Stomach smooth muscle (tissue), 2 donors: ENCODE results near the gene LRCOL1.

ENCODE experiments used
- H3K27ac ChIP-seq: one replicate; pipeline ENCODE4 v1.7.0; 2013; ENCODE audit warnings: mild to moderate bottlenecking, low read length, inconsistent platforms
- H3K27me3 ChIP-seq, 2 donors: one replicate each; pipeline ENCODE4 v1.7.0; 2013; ENCODE audit warnings: low read length in 2 of 2; ENCODE audit not compliant: insufficient read depth in 2 of 2, control insufficient read depth in 1 of 2
- H3K36me3 ChIP-seq, 2 donors: one replicate each; pipeline ENCODE4 v1.7.0; 2013; ENCODE audit warnings: low read length in 2 of 2; ENCODE audit not compliant: control insufficient read depth in 2 of 2, insufficient read depth in 2 of 2
- H3K4me1 ChIP-seq: one replicate; pipeline ENCODE4 v1.7.0; 2013; ENCODE audit warnings: low read length; ENCODE audit not compliant: control insufficient read depth, insufficient read depth
- H3K4me3 ChIP-seq, 2 donors: one replicate each; pipeline ENCODE4 v1.7.0; 2013; ENCODE audit warnings: low read length in 2 of 2
- H3K9ac ChIP-seq, 2 donors: one replicate each; pipeline ENCODE4 v1.7.0; 2013; ENCODE audit warnings: low read length in 2 of 2, mild to moderate bottlenecking in 1 of 2
- H3K9me3 ChIP-seq, 2 donors: one replicate each; pipeline ENCODE4 v1.7.0; 2013; ENCODE audit warnings: low read length in 2 of 2; ENCODE audit not compliant: control insufficient read depth in 2 of 2
- donor health status: healthy.
- donor health status: Pancreatic carcinoma.

The LRCOL1 gene

DNA sequence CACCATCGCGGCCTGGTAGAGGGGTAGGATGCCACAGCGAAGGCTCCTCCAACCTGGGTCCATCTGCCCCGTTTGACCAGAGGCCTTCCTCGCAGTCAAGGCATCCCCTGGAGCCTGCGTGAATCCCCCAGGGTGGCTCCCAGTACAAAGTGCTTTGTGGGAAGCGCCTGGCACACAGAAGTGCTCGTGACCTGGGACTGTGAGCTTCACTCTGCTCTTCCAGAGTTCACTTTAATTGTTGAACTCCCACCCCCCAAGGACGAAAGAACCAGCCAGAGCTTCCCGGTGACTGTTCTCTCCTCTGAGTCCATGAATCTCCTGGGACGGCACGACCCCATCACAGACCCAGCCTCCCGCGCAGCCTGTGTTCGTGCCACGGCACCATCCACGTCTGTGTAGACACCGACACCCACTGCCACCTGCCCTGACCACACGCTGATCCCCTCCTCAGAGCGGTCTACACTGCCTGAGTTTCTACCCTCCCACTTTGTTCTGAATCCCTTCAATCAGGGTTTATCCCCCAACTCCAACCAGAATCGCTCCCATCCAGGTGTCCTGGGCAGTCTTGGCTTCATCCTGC is 24.1 kb upstream of the LRCOL1 start:
- Histone ChIP-seq H3K9ac (no peak overlapping the region), H3K27ac (no peak overlapping the region), H3K4me3 (no peak overlapping the region), H3K9me3 (no peaks in the 10 kb centered on the region), H3K36me3 (peaks cover 37 to 58% of the 10 kb centered on the region in 2 donors), H3K4me1 (peaks cover 2% of the 10 kb centered on the region), H3K27me3 (no peaks in the 10 kb centered on the region)

DNA sequence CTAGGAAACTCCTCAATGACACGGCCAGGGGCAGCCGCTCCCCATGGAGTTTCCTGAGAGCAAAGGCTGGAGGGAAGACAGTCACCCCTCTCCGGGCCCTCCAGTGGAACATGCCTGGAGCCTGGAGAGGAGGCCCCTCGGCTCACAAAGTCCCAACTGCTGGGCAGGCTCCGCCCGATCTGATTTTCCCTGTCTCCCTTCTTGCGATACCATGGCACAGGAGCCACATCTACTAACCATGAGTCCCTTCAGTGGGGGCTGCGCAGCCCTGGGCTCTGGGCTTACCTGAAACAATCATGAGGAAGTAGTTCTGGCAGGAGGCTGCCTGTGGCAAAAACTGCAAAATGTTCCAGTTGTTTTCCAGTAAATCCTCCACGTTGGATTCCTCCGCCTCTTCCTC is 23.5 kb upstream of the LRCOL1 start:
- Histone ChIP-seq H3K36me3 (peaks cover 39 to 60% of the 10 kb centered on the region in 2 donors), H3K27me3 (no peaks in the 10 kb centered on the region), H3K4me3 (no peak overlapping the region), H3K9ac (no peak overlapping the region), H3K27ac (no peak overlapping the region), H3K9me3 (no peaks in the 10 kb centered on the region), H3K4me1 (peaks cover under 1% of the 10 kb centered on the region)

DNA sequence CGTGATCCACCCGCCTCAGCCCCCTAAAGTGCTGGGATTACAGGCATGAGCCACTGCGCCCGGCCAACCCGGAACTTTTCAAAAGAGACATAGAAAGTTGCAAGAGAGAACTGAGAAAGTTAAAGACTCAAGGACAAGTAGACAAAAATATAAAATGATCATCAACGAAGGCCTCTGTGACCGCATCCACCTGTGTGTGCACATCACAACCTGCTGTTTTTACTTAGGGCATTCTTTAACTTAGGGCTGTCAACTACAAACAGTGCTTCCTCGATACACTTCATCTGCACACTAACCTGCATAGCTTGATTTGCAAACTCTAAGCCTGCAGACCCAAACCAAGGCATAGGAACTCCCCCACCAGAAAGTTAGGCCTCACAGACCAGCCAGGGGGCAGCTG is 23.0 kb upstream of the LRCOL1 start:
- H3K36me3 ChIP-seq: peaks cover 36 to 57% of the 10 kb centered on the region in 2 donors
- H3K9ac ChIP-seq: no peak overlapping the region
- H3K4me1 ChIP-seq: no peaks in the 10 kb centered on the region
- H3K27me3 ChIP-seq: no peaks in the 10 kb centered on the region
- no peak overlapping the region for H3K27ac ChIP-seq
- H3K9me3 ChIP-seq: no peaks in the 10 kb centered on the region
- H3K4me3 ChIP-seq: no peak overlapping the region

GRCh38 chr12:132632521-132633228 is 22.3 kb upstream of the LRCOL1 start:
- H3K9ac ChIP-seq: no peak overlapping the region
- no peaks in the 10 kb centered on the region for H3K27me3 ChIP-seq
- no peak overlapping the region for H3K27ac ChIP-seq
- H3K4me3 ChIP-seq: no peak overlapping the region
- no peaks in the 10 kb centered on the region for H3K9me3 ChIP-seq
- H3K4me1 ChIP-seq: no peaks in the 10 kb centered on the region
- peaks cover 35 to 54% of the 10 kb centered on the region in 2 donors for H3K36me3 ChIP-seq

GRCh38 chr12:132631666-132632065 is 21.3 kb upstream of the LRCOL1 start:
- Histone ChIP-seq H3K4me1 (no peaks in the 10 kb centered on the region), H3K27ac (no peak overlapping the region), H3K9ac (no peak overlapping the region), H3K9me3 (no peaks in the 10 kb centered on the region), H3K27me3 (no peaks in the 10 kb centered on the region), H3K4me3 (no peak overlapping the region), H3K36me3 (peaks cover 31 to 50% of the 10 kb centered on the region in 2 donors)

GRCh38 chr12:132630672-132631071 is 20.3 kb upstream of the LRCOL1 start:
- Histone ChIP-seq H3K9ac (no peak overlapping the region), H3K27ac (no peak overlapping the region), H3K4me1 (no peaks in the 10 kb centered on the region), H3K9me3 (no peaks in the 10 kb centered on the region), H3K27me3 (no peaks in the 10 kb centered on the region), H3K36me3 (peaks cover 29 to 44% of the 10 kb centered on the region in 2 donors), H3K4me3 (no peak overlapping the region)

- no peaks in the 10 kb centered on the region for H3K27me3 ChIP-seq
- no peaks in the 10 kb centered on the region for H3K4me1 ChIP-seq
- no peaks in the 10 kb centered on the region for H3K9me3 ChIP-seq
- no peak overlapping the region for H3K9ac ChIP-seq
- no peak overlapping the region for H3K27ac ChIP-seq
- H3K4me3 ChIP-seq: no peak overlapping the region
- peaks cover 23 to 45% of the 10 kb centered on the region in 2 donors for H3K36me3 ChIP-seq
These were observed 18.9 kb upstream of the LRCOL1 start for GRCh38 chr12:132629330-132629729.

DNA sequence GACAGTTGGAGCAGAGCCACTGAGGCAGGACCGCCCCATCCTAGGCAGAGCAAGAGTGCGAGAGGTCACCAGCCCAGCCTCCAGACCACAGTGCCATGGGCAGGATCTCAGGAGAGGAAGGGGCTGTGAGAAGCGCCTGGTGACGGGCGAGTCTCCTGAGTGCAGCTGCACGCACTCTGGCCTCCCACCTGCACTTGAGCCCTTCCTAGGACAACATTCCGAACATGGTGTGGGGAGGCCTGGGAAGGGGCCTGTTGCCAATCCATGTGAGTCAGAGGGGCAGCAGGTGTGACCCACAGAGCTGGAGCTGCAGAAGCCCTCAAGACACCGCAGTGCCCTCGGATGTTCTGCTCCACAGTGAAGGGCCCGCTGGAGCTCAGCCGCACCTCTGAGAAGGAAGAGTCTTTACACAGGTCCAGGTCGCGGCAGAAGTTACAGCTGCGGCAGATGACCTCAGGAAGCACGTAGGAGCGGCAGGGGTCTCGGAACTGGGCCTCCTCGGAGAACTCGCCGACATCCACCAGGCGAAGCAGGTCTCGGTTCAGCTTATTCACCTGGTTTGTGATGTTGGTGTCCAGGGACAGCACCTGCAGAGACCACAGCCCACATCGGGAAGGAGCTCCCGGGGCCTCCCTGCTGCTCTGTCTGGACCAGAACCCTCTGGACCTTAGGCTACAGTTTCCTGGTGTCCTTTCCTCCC is 15.5 kb upstream of the LRCOL1 start:
- H3K27ac ChIP-seq: no peak overlapping the region
- H3K4me1 ChIP-seq: peaks cover 18% of the 10 kb centered on the region
- H3K9ac ChIP-seq: no peak overlapping the region
- H3K27me3 ChIP-seq: no peaks in the 10 kb centered on the region
- peaks cover 5 to 21% of the 10 kb centered on the region in 2 donors for H3K36me3 ChIP-seq
- no peaks in the 10 kb centered on the region for H3K9me3 ChIP-seq
- H3K4me3 ChIP-seq: no peak overlapping the region

DNA sequence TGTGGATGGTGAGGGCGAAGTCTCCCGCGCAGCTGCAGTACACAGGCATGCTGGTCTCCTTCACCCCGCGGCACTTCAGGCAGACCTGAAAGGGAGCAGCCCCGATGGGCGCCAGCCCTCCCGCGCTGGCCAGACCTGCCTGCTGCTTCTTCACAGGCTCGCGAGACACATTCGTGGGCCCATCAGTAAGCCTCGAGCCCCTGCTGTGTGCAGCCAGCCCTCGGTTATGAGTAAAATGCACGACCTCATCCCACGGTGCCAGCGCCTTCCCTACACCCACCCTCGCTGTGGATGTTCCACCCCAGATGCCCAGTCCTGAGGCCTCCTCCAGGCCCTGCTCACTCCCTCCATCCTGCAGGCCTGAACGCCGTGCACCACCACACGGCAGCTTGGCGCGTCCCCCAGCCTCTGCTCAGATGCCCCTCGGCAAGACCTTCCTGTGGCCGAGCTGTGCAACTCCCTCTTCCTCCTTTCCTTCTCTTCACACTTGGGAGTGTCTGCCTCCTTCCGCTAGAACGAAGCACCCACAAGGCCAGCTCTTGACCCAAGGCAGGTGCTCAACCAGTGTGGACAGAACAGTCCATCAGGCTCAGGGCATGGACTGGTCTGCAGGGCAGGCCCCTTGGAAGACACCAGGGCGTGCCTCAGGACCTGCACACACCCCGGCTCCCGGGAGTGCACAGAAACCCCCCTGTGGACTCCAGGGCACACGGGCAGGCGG is 14.7 kb upstream of the LRCOL1 start:
- no peak overlapping the region for H3K4me3 ChIP-seq
- no peak overlapping the region for H3K27ac ChIP-seq
- H3K4me1 ChIP-seq: peaks cover 18% of the 10 kb centered on the region
- no peaks in the 10 kb centered on the region for H3K9me3 ChIP-seq
- no peak overlapping the region for H3K9ac ChIP-seq
- peaks cover 5 to 16% of the 10 kb centered on the region in 2 donors for H3K36me3 ChIP-seq
- H3K27me3 ChIP-seq: peaks cover 5 to 6% of the 10 kb centered on the region in 2 donors

GRCh38 chr12:132624186-132624855 is 13.9 kb upstream of the LRCOL1 start:
- H3K9ac ChIP-seq: no peak overlapping the region
- H3K4me1 ChIP-seq: peaks cover 18% of the 10 kb centered on the region
- H3K9me3 ChIP-seq: no peaks in the 10 kb centered on the region
- no peak overlapping the region for H3K27ac ChIP-seq
- peaks cover 6 to 11% of the 10 kb centered on the region in 2 donors for H3K27me3 ChIP-seq
- no peak overlapping the region for H3K4me3 ChIP-seq
- peaks cover 3 to 9% of the 10 kb centered on the region in 2 donors for H3K36me3 ChIP-seq
